A673 (cell line): ENCODE results near the gene NRF1. TPM values are rescaled to one million over a fixed set of nuclear protein-coding genes. Genes with fewer than 3 reads are reported as not detected.

Experiments used
- BruUV-seq: library from RNA; stranded (reverse); fragments of 400-500 nt; replicated peaks from 2 replicates; lab custom pipeline; 2021; lab: Mats Ljungman, UMichigan
- CTCF ChIA-PET: fragments of 300-600 bp; sonication (Branson Sonifier 250); formaldehyde crosslinking; loops from one replicate; lab custom pipeline; 2022; ENCODE audit warnings: antibody characterized with exemption; lab: Charles Lee
- POLR2A ChIA-PET: fragments of 300-600 bp; sonication (Branson Sonifier 250); formaldehyde crosslinking; loops from one replicate; lab custom pipeline; 2022; ENCODE audit warnings: antibody characterized with exemption; ENCODE audit not compliant: low non-redundant PET; lab: Charles Lee
- DNase-seq: peaks from one replicate; pipeline ENCODE4 v3.0.0-alpha.2; 2015; ENCODE audit warnings: low spot score
- H3K27ac ChIP-seq: fragments of 200-600 bp; sonication (generic); 2 replicates; pipeline ENCODE4 v1.5.1; 2016; ENCODE audit warnings: mixed run types, low read depth, mild to moderate bottlenecking, mixed read lengths, antibody characterized with exemption, low read length; ENCODE audit not compliant: poor library complexity, severe bottlenecking
- H3K27me3 ChIP-seq: fragments of 200-600 bp; sonication (generic); replicated peaks from 2 replicates; pipeline ENCODE4 v1.6.1; 2017; ENCODE audit warnings: mixed run types, low read depth, mild to moderate bottlenecking, mixed read lengths, antibody characterized with exemption, low read length; ENCODE audit not compliant: insufficient read depth, poor library complexity
- H3K36me3 ChIP-seq: fragments of 200-600 bp; sonication (generic); 2 replicates; pipeline ENCODE4 v1.6.1; 2016; ENCODE audit warnings: mixed run types, mild to moderate bottlenecking, mixed read lengths, antibody characterized with exemption, low read length; ENCODE audit not compliant: insufficient read depth, poor library complexity, severe bottlenecking
- H3K4me1 ChIP-seq: fragments of 200-600 bp; sonication (generic); 2 replicates; pipeline ENCODE4 v1.6.1; 2017; ENCODE audit warnings: mixed run types, mild to moderate bottlenecking, mixed read lengths, antibody characterized with exemption, low read length; ENCODE audit not compliant: insufficient read depth, poor library complexity, severe bottlenecking
- H3K4me3 ChIP-seq: fragments of 200-600 bp; sonication (generic); 2 replicates; pipeline ENCODE4 v1.5.1; 2016; ENCODE audit warnings: low read depth, mixed run types, mild to moderate bottlenecking, mixed read lengths, low read length; ENCODE audit not compliant: poor library complexity, severe bottlenecking
- H3K9me3 ChIP-seq: fragments of 200-600 bp; sonication (generic); 2 replicates; pipeline ENCODE4 v1.6.1; 2016; ENCODE audit warnings: mixed run types, low read depth, mild to moderate bottlenecking, mixed read lengths, antibody characterized with exemption, low read length; ENCODE audit not compliant: poor library complexity, severe bottlenecking
- CTCF ChIP-seq: fragments of 300-800, 200-600 bp; sonication (generic); conservative IDR thresholded peaks from 2 replicates; pipeline ENCODE4 v1.5.1; 2017; ENCODE audit warnings: low read depth, mild to moderate bottlenecking, antibody characterized with exemption, low read length, moderate library complexity, mixed read lengths
- EZH2 ChIP-seq: fragments of 200-600 bp; sonication (generic); IDR thresholded peaks from 2 replicates; pipeline ENCODE4 v1.6.1; 2017; ENCODE audit warnings: borderline replicate concordance, low read depth, mild to moderate bottlenecking, mixed read lengths, antibody characterized with exemption, low read length; ENCODE audit not compliant: poor library complexity, severe bottlenecking
- intact Hi-C: fragments of 100-400 bp; cut with micrococcal nuclease; formaldehyde crosslinking; loops from one replicate; pipeline ENCODE4 v1.10.0; 2022; ENCODE audit not compliant: unreplicated experiment
- total RNA-seq: library from RNA; stranded (reverse); gene quantifications from 2 replicates; pipeline ENCODE4 v1.2.3, GENCODE V29; 2021

Gene NRF1
- total RNA-seq, 1 experiment from 2014 or later, result 30.2 TPM

- Histone ChIP-seq H3K27ac (no peak overlapping the region), H3K27me3 (no peaks in the 10 kb centered on the region), H3K36me3 (no peaks in the 10 kb centered on the region), H3K4me1 (peaks cover 11% of the 10 kb centered on the region), H3K9me3 (no peaks in the 10 kb centered on the region), H3K4me3 (no peak overlapping the region)
- intact Hi-C loops, result no loop called here
- TF ChIP-seq CTCF, result no peak
- no peak for TF ChIP-seq EZH2
- ChIA-PET POLR2A (no interaction called here), CTCF (no interaction called here)
- BruUV-seq, result no TSS peak
- no peak for DNase-seq
Measured at GRCh38 chr7:129667551-129667950, 56.0 kb downstream of the NRF1 start.

- no TSS peak for BruUV-seq
- Histone ChIP-seq H3K27ac (no peak overlapping the region), H3K4me1 (peaks cover 7% of the 10 kb centered on the region), H3K27me3 (no peaks in the 10 kb centered on the region), H3K9me3 (peaks cover 2% of the 10 kb centered on the region), H3K36me3 (peaks cover 5% of the 10 kb centered on the region), H3K4me3 (no peak overlapping the region)
- no peak for DNase-seq
- CTCF ChIA-PET, result no interaction called here
- POLR2A ChIA-PET, result no interaction called here
- intact Hi-C loops, result no loop called here
- no peak for TF ChIP-seq CTCF
- TF ChIP-seq EZH2, result no peak
Measured at GRCh38 chr7:129669901-129670300, 58.4 kb downstream of the NRF1 start.

- peak; percentile 22 for DNase-seq
- no peak overlapping the region for H3K27ac ChIP-seq
- H3K4me3 ChIP-seq, result no peak overlapping the region
- ChIA-PET POLR2A (no interaction called here), CTCF (no interaction called here)
- intact Hi-C loops, result no loop called here
- H3K36me3 ChIP-seq, result peaks cover 6% of the 10 kb centered on the region
- BruUV-seq, result no TSS peak
- H3K9me3 ChIP-seq, result peaks cover 10% of the 10 kb centered on the region
- TF ChIP-seq CTCF (no peak), EZH2 (no peak)
- H3K4me1 ChIP-seq, result peaks cover 6% of the 10 kb centered on the region
- H3K27me3 ChIP-seq, result no peaks in the 10 kb centered on the region
Measured at GRCh38 chr7:129670656-129671055, 59.1 kb downstream of the NRF1 start.
